NCI-H524 (cell line): ENCODE data around the gene C12orf76.
"Not testable (repeated sequence)": the region's sequence is repeated elsewhere in the genome, so short reads cannot be mapped to it uniquely, and the experiment has no call there.

Experiments
- DNase-seq, 2 experiments: peaks; one replicate each; lab custom pipeline; 2025; lab: John Stamatoyannopoulos, UW

Gene C12orf76

DNA sequence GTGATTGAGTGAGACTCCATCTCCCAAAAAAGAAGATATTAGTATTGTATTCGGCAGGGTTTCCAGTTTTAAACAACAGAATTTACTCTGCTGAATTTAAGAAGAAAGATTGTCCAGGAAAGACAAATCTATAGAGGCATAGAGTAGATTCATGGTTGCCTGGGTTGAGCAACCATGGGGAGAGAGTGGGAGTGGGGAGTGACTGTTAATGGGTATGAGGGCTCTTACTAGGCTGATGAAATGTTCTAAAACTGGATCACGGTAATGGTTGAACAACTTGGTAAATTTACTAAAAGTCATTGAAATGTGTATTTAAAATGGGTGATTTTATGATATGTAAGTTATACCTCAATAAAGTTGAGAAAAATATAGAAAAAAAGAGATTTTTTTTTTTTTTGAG lies 13.9 kb upstream of the C12orf76 start:
- no peak for DNase-seq

GRCh38 chr12:110059651-110060000 lies 11.3 kb upstream of the C12orf76 start:
- DNase-seq, result no peak

- peak; percentile 11 to 39 for DNase-seq
These were observed 10.7 kb upstream of the C12orf76 start for GRCh38 chr12:110058875-110059615.

- DNase-seq, result not testable (repeated sequence)
These were observed 8.3 kb upstream of the C12orf76 start for GRCh38 chr12:110056643-110057042.

GRCh38 chr12:110055375-110056352 lies 7.3 kb upstream of the C12orf76 start:
- not testable (repeated sequence) for DNase-seq

- DNase-seq, result no peak
These were observed 2.6 kb upstream of the C12orf76 start for GRCh38 chr12:110050927-110051326.

DNA sequence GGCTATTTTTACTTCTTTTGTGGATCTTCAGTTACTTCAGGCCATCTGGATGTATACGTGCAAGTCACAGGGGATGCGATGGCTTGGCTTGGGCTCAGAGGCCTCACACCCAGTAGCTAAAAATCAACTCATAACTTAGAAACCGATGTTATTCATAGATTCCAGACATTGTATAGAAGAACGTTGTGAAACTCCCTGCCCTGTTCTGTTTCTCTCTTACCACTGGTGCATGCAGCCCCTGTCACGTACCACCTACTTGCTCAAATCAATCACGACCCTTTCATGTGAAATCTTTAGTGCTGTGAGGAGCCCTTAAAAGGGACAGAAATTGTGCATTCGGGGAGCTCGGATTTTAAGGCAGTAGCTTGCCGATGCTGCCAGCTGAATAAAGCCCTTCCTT lies 1.3 kb upstream of the C12orf76 start:
- DNase-seq, result not testable (repeated sequence)

DNA sequence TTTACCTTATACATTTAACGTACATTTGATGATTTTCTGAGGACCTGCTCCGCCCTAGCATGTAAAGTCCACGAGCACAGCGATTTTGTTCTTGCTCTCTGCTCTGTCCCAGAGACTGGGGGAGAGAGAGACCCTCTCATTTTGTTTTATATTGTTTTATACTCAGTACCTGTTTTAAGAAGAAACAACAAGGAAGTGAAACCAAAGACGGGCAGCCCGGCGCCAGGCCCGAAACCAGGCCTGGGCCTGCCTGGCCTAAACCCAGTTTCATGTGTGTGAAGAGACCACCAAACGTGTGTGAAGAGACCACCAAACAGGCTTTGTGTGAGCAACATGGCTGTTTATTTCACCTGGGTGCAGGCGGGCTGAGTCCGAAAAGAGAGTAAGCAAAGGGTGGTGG lies 712 bp upstream of the C12orf76 start:
- DNase-seq, result not testable (repeated sequence)

- DNase-seq, result no peak
These were observed 903 bp downstream of the C12orf76 start for GRCh38 chr12:110047297-110047940.

- DNase-seq, result no peak
These were observed 1.7 kb downstream of the C12orf76 start for GRCh38 chr12:110046451-110047187.

GRCh38 chr12:110042264-110042663 lies 6.1 kb downstream of the C12orf76 start:
- DNase-seq, result no peak

DNA sequence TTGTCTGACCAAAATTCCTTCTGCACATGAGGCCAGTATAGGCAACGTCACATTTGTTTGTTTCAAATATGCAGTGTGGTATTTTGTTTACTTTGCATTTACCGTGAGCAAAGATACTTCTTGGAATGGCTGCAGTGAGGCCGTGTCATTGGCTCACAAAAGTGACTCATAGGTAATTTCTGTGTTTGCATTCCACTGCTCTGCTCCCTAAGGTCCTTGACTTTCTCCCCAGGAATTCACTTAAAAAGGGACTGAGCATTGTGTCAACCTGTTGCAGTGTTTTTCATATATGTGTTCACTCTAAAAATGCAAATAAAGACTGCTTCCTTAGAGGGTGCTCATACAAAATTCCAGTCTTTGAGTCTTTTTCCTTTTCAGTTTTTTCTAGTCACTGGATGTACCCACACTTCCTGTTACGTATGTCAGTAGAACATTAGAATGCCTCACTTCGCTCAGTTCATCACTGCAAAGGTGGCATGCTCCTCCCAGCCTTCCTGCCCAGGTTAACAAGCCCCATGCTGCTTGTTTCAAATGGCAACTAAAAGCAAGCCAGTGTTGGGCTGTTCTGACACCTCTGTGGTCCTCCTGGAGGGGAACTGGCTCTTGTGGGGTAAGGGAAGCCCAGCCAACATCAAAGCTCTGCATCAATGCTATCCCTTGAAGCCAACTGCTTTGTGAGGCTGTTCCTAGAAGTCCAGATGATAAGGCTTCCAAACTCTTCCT lies 9.1 kb downstream of the C12orf76 start:
- DNase-seq, result no peak

DNA sequence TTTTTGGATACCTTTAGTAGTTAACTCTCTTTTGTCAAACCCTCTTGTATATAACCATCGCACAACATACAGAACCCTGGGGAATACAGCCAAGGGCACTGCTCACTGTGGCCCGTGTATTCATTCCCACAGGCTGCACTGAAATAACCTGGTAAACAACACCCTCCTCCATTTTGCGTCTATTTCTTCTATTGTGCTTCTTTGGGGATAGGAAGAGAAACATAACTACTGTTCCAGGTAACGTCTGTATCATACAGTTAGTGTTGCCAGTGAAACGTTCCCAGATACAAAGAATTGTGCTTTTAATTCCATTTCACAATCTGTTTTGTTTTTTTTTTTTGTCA lies 9.6 kb downstream of the C12orf76 start:
- DNase-seq, result no peak

- no peak for DNase-seq
These were observed 11.0 kb downstream of the C12orf76 start for GRCh38 chr12:110037315-110037714.

GRCh38 chr12:110035534-110036104 lies 12.7 kb downstream of the C12orf76 start:
- DNase-seq, result no peak

DNA sequence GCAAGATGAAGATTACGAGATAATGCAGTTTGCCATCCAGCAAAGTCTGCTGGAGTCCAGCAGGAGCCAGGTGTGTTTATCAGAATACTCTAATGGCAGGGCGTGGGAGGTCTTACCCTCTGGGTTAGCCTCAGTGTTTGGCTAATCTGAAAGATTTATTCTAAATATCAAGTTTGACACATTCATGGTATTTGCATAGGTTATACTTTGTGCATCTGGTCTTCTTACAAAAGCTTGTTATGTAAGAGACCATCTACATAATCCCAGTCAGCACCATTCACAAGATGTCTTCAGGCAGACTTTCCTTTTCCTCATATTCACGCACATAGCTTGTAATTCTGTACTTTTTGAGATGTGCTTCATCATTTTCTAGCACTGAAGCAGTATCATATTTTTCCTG lies 14.4 kb downstream of the C12orf76 start:
- no peak for DNase-seq

- no peak for DNase-seq
These were observed 19.0 kb downstream of the C12orf76 start for GRCh38 chr12:110029290-110029815.

DNA sequence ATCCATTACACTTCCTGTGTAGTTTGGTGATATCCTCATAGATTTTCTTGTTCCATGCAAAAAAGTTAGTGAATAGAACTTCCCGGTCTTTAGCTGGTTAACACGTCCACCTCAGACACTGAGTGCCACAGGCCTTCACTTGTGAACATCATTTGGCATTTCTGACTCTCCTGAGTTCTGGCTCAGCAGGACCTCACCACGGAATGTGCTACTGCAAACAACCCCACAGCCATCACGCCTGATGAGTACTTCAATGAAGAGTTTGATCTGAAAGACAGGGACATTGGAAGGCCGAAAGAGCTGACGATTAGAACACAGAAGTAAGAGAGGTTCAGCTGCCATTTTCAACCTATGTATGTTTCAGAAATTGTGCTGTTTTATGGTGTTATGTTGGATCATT lies 20.0 kb downstream of the C12orf76 start:
- no peak for DNase-seq

GRCh38 chr12:110024051-110024450 lies 24.3 kb downstream of the C12orf76 start:
- peak in 1 of 2 experiments; percentile 64 for DNase-seq
